ENCODE results near the gene CARD8. TPM values are rescaled to one million over a fixed set of nuclear protein-coding genes. Genes with fewer than 3 reads are reported as not detected.

The CARD8 gene
- total RNA-seq, 1 donor from 2014 or later, result 41.0 TPM

GRCh38 chr19:48182434-48182833, 73.3 kb downstream of the CARD8 start:
- peaks cover 0 to 15% of the 10 kb centered on the region in 2 donors for H3K36me3 ChIP-seq
- no peak overlapping the region for H3K4me3 ChIP-seq
- intact Hi-C loops (cut with DNase I), result no loop called here
- H3K9me3 ChIP-seq, result peaks cover 0 to 12% of the 10 kb centered on the region in 2 donors
- TF ChIP-seq CTCF (IDR thresholded peaks at IDR 0.05), result no peak
- no peaks in the 10 kb centered on the region for H3K27me3 ChIP-seq
- H3K4me1 ChIP-seq, result no peaks in the 10 kb centered on the region
- DNase-seq (ENCODE audit: low spot score in 2 of 2), result no peak
- H3K27ac ChIP-seq, result no peak overlapping the region

GRCh38 chr19:48181505-48181904, 74.2 kb downstream of the CARD8 start:
- DNase-seq (ENCODE audit: low spot score in 2 of 2), result no peak
- Histone ChIP-seq H3K36me3 (peaks cover 0 to 15% of the 10 kb centered on the region in 2 donors), H3K27ac (no peak overlapping the region), H3K27me3 (no peaks in the 10 kb centered on the region), H3K4me3 (no peak overlapping the region), H3K4me1 (no peaks in the 10 kb centered on the region), H3K9me3 (peaks cover 0 to 12% of the 10 kb centered on the region in 2 donors)
- no peak for TF ChIP-seq CTCF (IDR thresholded peaks at IDR 0.05)
- intact Hi-C loops (cut with DNase I), result no loop called here

GRCh38 chr19:48176226-48176625, 79.5 kb downstream of the CARD8 start:
- no peak for DNase-seq (ENCODE audit: low spot score in 2 of 2)
- Histone ChIP-seq H3K4me1 (peaks cover 0 to 2% of the 10 kb centered on the region in 2 donors), H3K9me3 (peaks cover 0 to 4% of the 10 kb centered on the region in 2 donors), H3K27ac (no peak overlapping the region), H3K36me3 (peaks cover 12 to 40% of the 10 kb centered on the region in 2 donors), H3K4me3 (no peak overlapping the region), H3K27me3 (no peaks in the 10 kb centered on the region)
- intact Hi-C loops (cut with DNase I), result no loop called here
- TF ChIP-seq CTCF (IDR thresholded peaks at IDR 0.05), result no peak

- peaks cover 12 to 39% of the 10 kb centered on the region in 2 donors for H3K36me3 ChIP-seq
- no peak for TF ChIP-seq CTCF (IDR thresholded peaks at IDR 0.05)
- intact Hi-C loops (cut with DNase I), result no loop called here
Measured at GRCh38 chr19:48175578-48175977, 80.1 kb downstream of the CARD8 start.

GRCh38 chr19:48174445-48175030, 81.2 kb downstream of the CARD8 start:
- peaks cover 3 to 7% of the 10 kb centered on the region in 2 donors for H3K4me1 ChIP-seq
- no peak overlapping the region for H3K27ac ChIP-seq
- no peak for DNase-seq (ENCODE audit: low spot score in 2 of 2)
- no peaks in the 10 kb centered on the region for H3K27me3 ChIP-seq
- H3K36me3 ChIP-seq, result peaks cover 12 to 32% of the 10 kb centered on the region in 2 donors
- H3K4me3 ChIP-seq, result no peak overlapping the region
- H3K9me3 ChIP-seq, result no peaks in the 10 kb centered on the region
- TF ChIP-seq CTCF (IDR thresholded peaks at IDR 0.05), result no peak
- intact Hi-C loops (cut with DNase I), result no loop called here

More at GRCh38 chr19:48175578-48175977, 80.1 kb downstream of the CARD8 start:
- H3K4me3 ChIP-seq, result no peak overlapping the region
- no peaks in the 10 kb centered on the region for H3K9me3 ChIP-seq
- H3K27ac ChIP-seq, result no peak overlapping the region
- H3K27me3 ChIP-seq, result no peaks in the 10 kb centered on the region
- DNase-seq (ENCODE audit: low spot score in 2 of 2), result no peak
- H3K4me1 ChIP-seq, result peaks cover 3 to 7% of the 10 kb centered on the region in 2 donors

Measured in ascending aorta (tissue), 2 donors.